Heart left ventricle (tissue), 16 donors: ENCODE data around the gene DAAM1. TPM values are rescaled to one million over a fixed set of nuclear protein-coding genes. Genes with fewer than 3 reads are reported as not detected.

Source experiments
- ATAC-seq, 4 donors: fragments of 200-7000 bp; cut with Tn5 transposase; one replicate each; pipeline ENCODE4 v1.9.1; 2020 to 2022; ENCODE audit warnings: moderate library complexity in 4 of 4, mild to moderate bottlenecking in 3 of 4, moderate number of reproducible peaks in 1 of 4
- DNase-seq, 5 donors: peaks; one replicate each; pipeline ENCODE4 v3.0.0-alpha.2; 2020
- H3K27ac ChIP-seq, 12 donors: fragments of 200-600 bp; sonication (generic) in 4 of 12; one replicate each; pipeline versions ENCODE4 v1.5.0 to v1.8.0; 2016 to 2022; ENCODE audit warnings: mild to moderate bottlenecking in 2 of 12
- H3K27me3 ChIP-seq, 9 donors: fragments of 200-600 bp; sonication (generic) in 2 of 9; one replicate each; pipeline versions ENCODE4 v1.5.1 to v1.8.0; 2016 to 2022; ENCODE audit warnings: mild to moderate bottlenecking in 3 of 9
- H3K36me3 ChIP-seq, 9 donors: fragments of 200-600 bp; sonication (generic) in 2 of 9; one replicate each; pipeline versions ENCODE4 v1.5.0 to v1.8.0; 2018 to 2022; ENCODE audit warnings: mild to moderate bottlenecking in 2 of 9
- H3K4me1 ChIP-seq, 12 donors: fragments of 200-600 bp; sonication (generic) in 4 of 12; one replicate each; pipeline versions ENCODE4 v1.5.0 to v1.8.0; 2016 to 2022; ENCODE audit warnings: mild to moderate bottlenecking in 3 of 12
- H3K4me3 ChIP-seq, 12 donors: fragments of 200-600 bp; sonication (generic) in 4 of 12; one replicate each; pipeline versions ENCODE4 v1.5.0 to v1.8.0; 2017 to 2022; ENCODE audit warnings: mild to moderate bottlenecking in 9 of 12, moderate library complexity in 4 of 12
- H3K9me3 ChIP-seq, 12 donors: fragments of 200-600 bp; sonication (generic) in 4 of 12; one replicate each; pipeline versions ENCODE4 v1.5.0 to v1.8.0; 2016 to 2022; ENCODE audit warnings: mild to moderate bottlenecking in 1 of 12
- CTCF ChIP-seq, 12 donors: fragments of 200-600 bp; sonication (generic) in 4 of 12; IDR thresholded peaks; one replicate each; pipeline versions ENCODE4 v1.5.0 to v1.8.0; 2018 to 2022; ENCODE audit warnings: antibody characterized with exemption in 12 of 12, mild to moderate bottlenecking in 5 of 12
- POLR2A ChIP-seq, 2 donors: fragments of 450-650 bp; IDR thresholded peaks; one replicate each; pipeline ENCODE4 v1.6.1; 2017; ENCODE audit warnings: antibody characterized with exemption in 2 of 2, mild to moderate bottlenecking in 2 of 2, moderate library complexity in 2 of 2
- WGBS, 4 donors: extraction: QIAGEN DNeasy Blood & Tissue Kit in 2 of 4; methylation state at CpG; one replicate each; pipeline versions ENCODE4 v1.1.5 to v1.1.7; 2013 to 2018; 5-methylcytosine and 5-hydroxymethylcytosine counted together
- intact Hi-C, 10 donors: fragments of 100-400 bp; cut with DNase I; formaldehyde crosslinking; loops; one replicate each; pipeline versions ENCODE4 v1.11.1 to v1.14.2; 2022
- polyA plus RNA-seq, 2 donors: library from polyadenylated mRNA; stranded (reverse); fragments of 200-250 nt; gene quantifications; one replicate each; pipeline ENCODE4 v1.2.3, GENCODE V29; 2013
- total RNA-seq, 9 donors: library from RNA; depleted of rRNA in 2 of 9; stranded (reverse); fragments of >200 nt in 2 of 9; fragmentation: NEBNext Ultra II Directional in 3 of 9; extraction: Animal tissue kit (Norgen Biotek cat#: 25700) in 3 of 9; gene quantifications; one replicate each; pipeline versions ENCODE4 v1.1.0 to v1.2.4, GENCODE V29; 2016 to 2023
- donor health status: ischemic (EF 13 %, LVEDD 7.1; RV severe dilation, severe dysfunction).
- donor health status: healthy with polysubstance abuse.
- donor health status: DM: no; HTN: yes; CAD: no.
- donor health status: DM: no; HTN: no; CAD: no.
- donor health status: ischemic (EF 25% LVEDD 6.9; RV normal size, moderate dysfunction).
- donor health status: ischemic (EF 25% LVEDD 5.7; RV mildly dilated, moderate dysfunction).
- donor health status: healthy.
- donor health status: DM: yes; HTN: yes; CAD: no.
- donor health status: ischemic (EF 35%, LVEDD 5.7; RV mildly dilated, moderate dysfunction).
- donor health status: nonischemic (EF 11% LVEDD 7.7; RV severe dilation, severe dysfunction).
- donor health status: DM: yes; HTN: yes; CAD: no.
- donor health status: PGD.
- donor health status: ischemic (EF 29% LVEDD 5.4; RV normal size, mild dysfunction).
- donor health status: nonischemic (EF 23%, LVEDD 6.1; RV moderate dilation, normal function).

DAAM1 gene
- total and polyA plus RNA-seq, 11 donors: 18.2 to 92.6 (median 67.2) TPM

GRCh38 chr14:59337141-59337611 is 148.7 kb downstream of the DAAM1 start:
- intact Hi-C loops: loop anchor here in 5 of 10 donors (10.0 kb wide), 2 partner anchors 88 to 142 kb away; no protein-coding TSS in a partner anchor
- no peak for TF ChIP-seq POLR2A (IDR thresholded peaks at IDR 0.05)
- no peak for TF ChIP-seq CTCF (IDR thresholded peaks at IDR 0.05)
- H3K36me3 ChIP-seq: peaks cover 0 to 50% (median 15%) of the 10 kb centered on the region in 9 donors
- ATAC-seq (peak in 3 of 4 donors; percentile 8 to 56 (median 25)), DNase-seq (peak; percentile 26 to 73 (median 60))
- H3K9me3 ChIP-seq: no peaks in the 10 kb centered on the region
- peaks cover 9 to 78% (median 62%) of the 10 kb centered on the region in 12 donors for H3K4me1 ChIP-seq
- H3K4me3 ChIP-seq: no peak overlapping the region
- no peaks in the 10 kb centered on the region for H3K27me3 ChIP-seq
- peak overlapping the region; percentile 65 to 92 (median 78) for H3K27ac ChIP-seq
- WGBS, 4 donors: 27 to 54% (median 41%) methylated on average over 4 of the region's 4 CpGs

GRCh38 chr14:59338761-59339160 is 150.3 kb downstream of the DAAM1 start:
- DNase-seq (no peak), ATAC-seq (no peak)
- Histone ChIP-seq H3K4me3 (no peak overlapping the region), H3K27ac (peak overlapping the region in 5 of 12 donors; percentile 76 to 92 (median 85)), H3K27me3 (no peaks in the 10 kb centered on the region), H3K9me3 (no peaks in the 10 kb centered on the region), H3K36me3 (peaks cover 0 to 53% (median 22%) of the 10 kb centered on the region in 9 donors), H3K4me1 (peaks cover 0 to 77% (median 55%) of the 10 kb centered on the region in 12 donors)
- TF ChIP-seq CTCF (IDR thresholded peaks at IDR 0.05) (no peak), POLR2A (IDR thresholded peaks at IDR 0.05) (no peak)
- intact Hi-C loops: loop anchor here in 5 of 10 donors (10.0 kb wide), 2 partner anchors 86 to 144 kb away; no protein-coding TSS in a partner anchor
- 84 to 90% (median 88%) methylated on average over 3 of the region's 3 CpGs for WGBS, 4 donors

- Histone ChIP-seq H3K27me3 (no peaks in the 10 kb centered on the region), H3K36me3 (peaks cover 0 to 47% (median 25%) of the 10 kb centered on the region in 9 donors), H3K27ac (peak overlapping the region in 1 of 12 donors; percentile 87), H3K9me3 (no peaks in the 10 kb centered on the region), H3K4me3 (no peak overlapping the region), H3K4me1 (peaks cover 0 to 75% (median 51%) of the 10 kb centered on the region in 12 donors)
- no peak for ATAC-seq
- no peak for DNase-seq
- TF ChIP-seq POLR2A (IDR thresholded peaks at IDR 0.05) (no peak), CTCF (IDR thresholded peaks at IDR 0.05) (no peak)
- intact Hi-C loops: loop anchor here in 5 of 10 donors (10.0 kb wide), 2 partner anchors 85 to 145 kb away; no protein-coding TSS in a partner anchor
- WGBS, 4 donors: 89 to 94% (median 90%) methylated on average over 6 of the region's 6 CpGs
Measured at GRCh38 chr14:59339524-59340330, 151.3 kb downstream of the DAAM1 start.

- TF ChIP-seq CTCF (IDR thresholded peaks at IDR 0.05) (no peak), POLR2A (IDR thresholded peaks at IDR 0.05) (no peak)
- Histone ChIP-seq H3K27ac (peak overlapping the region in 11 of 12 donors; percentile 42 to 87 (median 69)), H3K36me3 (peaks cover 0 to 51% (median 36%) of the 10 kb centered on the region in 9 donors), H3K4me3 (no peak overlapping the region), H3K9me3 (no peaks in the 10 kb centered on the region), H3K4me1 (peaks cover 0 to 74% (median 40%) of the 10 kb centered on the region in 12 donors), H3K27me3 (no peaks in the 10 kb centered on the region)
- intact Hi-C loops: no loop called here
- WGBS, 4 donors: 61 to 66% (median 63%) methylated on average over 4 of the region's 4 CpGs
- DNase-seq (no peak), ATAC-seq (no peak)
Measured at GRCh38 chr14:59341858-59342477, 153.5 kb downstream of the DAAM1 start.
